Activated CD8-positive, alpha-beta T cell treated with anti-CD3 and anti-CD28 coated beads for 36 hours (primary cell): ENCODE results near the gene SARS1. TPM values are rescaled to one million over a fixed set of nuclear protein-coding genes. Genes with fewer than 3 reads are reported as not detected.

ENCODE experiments used
- ATAC-seq: fragments of 200-7000 bp; cut with Tn5 transposase; one replicate; pipeline ENCODE4 v1.10.0; 2021; ENCODE audit warnings: mild to moderate bottlenecking, moderate library complexity
- CTCF ChIA-PET: fragments of 350-600 bp; sonication (Branson Sonifier 250); formaldehyde crosslinking; loops from one replicate; lab custom pipeline; 2021; ENCODE audit warnings: antibody characterized with exemption; lab: Charles Lee
- POLR2A ChIA-PET: fragments of 350-600 bp; sonication (Branson Sonifier 250); formaldehyde crosslinking; loops from one replicate; lab custom pipeline; 2021; ENCODE audit warnings: antibody characterized with exemption; lab: Charles Lee
- DNase-seq: peaks from one replicate; pipeline ENCODE4 v3.0.0-alpha.2; 2020
- H3K27ac Mint-ChIP-seq: one replicate; pipeline ENCODE4 v1.8.0; 2021; ENCODE audit warnings: mild to moderate bottlenecking, mixed read lengths
- H3K27me3 Mint-ChIP-seq: one replicate; pipeline ENCODE4 v1.8.0; 2021; ENCODE audit warnings: mixed read lengths
- H3K36me3 Mint-ChIP-seq: one replicate; pipeline ENCODE4 v1.8.0; 2021; ENCODE audit warnings: low read depth, mixed read lengths
- H3K4me1 Mint-ChIP-seq: one replicate; pipeline ENCODE4 v1.8.0; 2021; ENCODE audit warnings: low read depth, mixed read lengths
- H3K4me3 Mint-ChIP-seq: one replicate; pipeline ENCODE4 v1.8.0; 2021; ENCODE audit warnings: mild to moderate bottlenecking, moderate library complexity, mixed read lengths
- H3K9me3 Mint-ChIP-seq: one replicate; pipeline ENCODE4 v1.8.0; 2021; ENCODE audit warnings: mixed read lengths
- CTCF ChIP-seq: fragments of 200-600 bp; IDR thresholded peaks from one replicate; pipeline ENCODE4 v1.8.0; 2022; ENCODE audit warnings: antibody characterized with exemption, mild to moderate bottlenecking
- intact Hi-C: fragments of 100-400 bp; cut with micrococcal nuclease; formaldehyde crosslinking; loops from one replicate; pipeline ENCODE4 v1.10.0; 2022
- total RNA-seq, 2 experiments: library from RNA; stranded (reverse); gene quantifications; one replicate each; pipeline ENCODE4 v1.2.3, GENCODE V29; 2021

The SARS1 gene
- total RNA-seq, 2 experiments from 2014 or later: 226 to 228 TPM

- DNase-seq (no peak), ATAC-seq (no peak)
- no peak for TF ChIP-seq CTCF
- Mint-ChIP-seq H3K4me3 (no peak overlapping the region), H3K27me3 (no peaks in the 10 kb centered on the region), H3K27ac (no peak overlapping the region), H3K9me3 (no peaks in the 10 kb centered on the region), H3K4me1 (no peaks in the 10 kb centered on the region), H3K36me3 (no peaks in the 10 kb centered on the region)
- POLR2A ChIA-PET: interaction anchor here (1.5 kb wide), 1 partner anchor 72 kb away, joined by 3 read pairs; no protein-coding TSS in a partner anchor
- CTCF ChIA-PET: no interaction called here
- intact Hi-C loops: no loop called here
Measured at GRCh38 chr1:109188200-109188599, 25.5 kb upstream of the SARS1 start.

- no peaks in the 10 kb centered on the region for H3K4me1 Mint-ChIP-seq
- CTCF ChIA-PET: no interaction called here
- DNase-seq: no peak
- intact Hi-C loops: no loop called here
- no peaks in the 10 kb centered on the region for H3K9me3 Mint-ChIP-seq
- H3K4me3 Mint-ChIP-seq: no peak overlapping the region
- H3K27ac Mint-ChIP-seq: no peak overlapping the region
- H3K36me3 Mint-ChIP-seq: no peaks in the 10 kb centered on the region
- no peaks in the 10 kb centered on the region for H3K27me3 Mint-ChIP-seq
- no peak for ATAC-seq
- no peak for TF ChIP-seq CTCF
- POLR2A ChIA-PET: no interaction called here
Measured at GRCh38 chr1:109188781-109189180, 24.9 kb upstream of the SARS1 start.

GRCh38 chr1:109190189-109190588 is 23.5 kb upstream of the SARS1 start:
- POLR2A ChIA-PET: no interaction called here

GRCh38 chr1:109191377-109191776 is 22.3 kb upstream of the SARS1 start:
- no peak overlapping the region for H3K27ac Mint-ChIP-seq
- no peak for TF ChIP-seq CTCF
- intact Hi-C loops: no loop called here
- H3K27me3 Mint-ChIP-seq: no peaks in the 10 kb centered on the region
- H3K9me3 Mint-ChIP-seq: no peaks in the 10 kb centered on the region
- no peaks in the 10 kb centered on the region for H3K4me1 Mint-ChIP-seq
- CTCF ChIA-PET: interaction anchor here (0.9 to 1.6 kb wide), 6 partner anchors 8 to 91 kb away, joined by 3 to 7 read pairs (median 4); no protein-coding TSS in a partner anchor
- ATAC-seq (no peak), DNase-seq (no peak)
- no peaks in the 10 kb centered on the region for H3K36me3 Mint-ChIP-seq
- no peak overlapping the region for H3K4me3 Mint-ChIP-seq
- POLR2A ChIA-PET: interaction anchor here (0.8 kb wide), 1 partner anchor 23 kb away, joined by 3 read pairs; no protein-coding TSS in a partner anchor

More at GRCh38 chr1:109190189-109190588, 23.5 kb upstream of the SARS1 start:
- H3K9me3 Mint-ChIP-seq: no peaks in the 10 kb centered on the region
- no peaks in the 10 kb centered on the region for H3K27me3 Mint-ChIP-seq
- CTCF ChIA-PET: interaction anchor here (0.9 to 1.6 kb wide), 3 partner anchors 9 to 78 kb away, joined by 3 to 7 read pairs (median 3); a partner anchor contains a TSS
- no peak overlapping the region for H3K27ac Mint-ChIP-seq
- ATAC-seq (no peak), DNase-seq (no peak)
- TF ChIP-seq CTCF: no peak
- H3K4me1 Mint-ChIP-seq: no peaks in the 10 kb centered on the region
- H3K36me3 Mint-ChIP-seq: no peaks in the 10 kb centered on the region
- intact Hi-C loops: no loop called here
- H3K4me3 Mint-ChIP-seq: no peak overlapping the region

- no peak for ATAC-seq
- no peaks in the 10 kb centered on the region for H3K4me1 Mint-ChIP-seq
- DNase-seq: no peak
- no peaks in the 10 kb centered on the region for H3K9me3 Mint-ChIP-seq
- POLR2A ChIA-PET: interaction anchor here (0.8 kb wide), 1 partner anchor 23 kb away, joined by 3 read pairs; no protein-coding TSS in a partner anchor
- CTCF ChIA-PET: interaction anchor here (1.0 to 1.6 kb wide), 6 partner anchors 8 to 169 kb away, joined by 3 to 7 read pairs (median 4); no protein-coding TSS in a partner anchor
- H3K36me3 Mint-ChIP-seq: no peaks in the 10 kb centered on the region
- H3K4me3 Mint-ChIP-seq: no peak overlapping the region
- no peak for TF ChIP-seq CTCF
- H3K27ac Mint-ChIP-seq: no peak overlapping the region
- H3K27me3 Mint-ChIP-seq: no peaks in the 10 kb centered on the region
- intact Hi-C loops: no loop called here
Measured at GRCh38 chr1:109191891-109192290, 21.8 kb upstream of the SARS1 start.
